Activated naive CD4-positive, alpha-beta T cell treated with anti-CD3 and anti-CD28 coated beads, Interleukin-2, amount 10 ng/mL, durations not matched to agents 7 days and 5 days (primary cell): Measurements from ENCODE around the gene STIMATE.
A peak's percentile ranks its signal among the peaks of the same experiment; 100 is the strongest.

Experiments
- CTCF ChIA-PET: fragments of 350-600 bp; sonication (Branson Sonifier 250); formaldehyde crosslinking; loops from one replicate; lab custom pipeline; 2021; ENCODE audit warnings: antibody characterized with exemption; lab: Charles Lee
- DNase-seq: peaks from one replicate; pipeline ENCODE4 v3.0.0-alpha.2; 2020
- H3K27ac Mint-ChIP-seq: one replicate; pipeline ENCODE4 v1.8.0; 2021; ENCODE audit warnings: mild to moderate bottlenecking, moderate library complexity, mixed read lengths
- H3K27me3 Mint-ChIP-seq: one replicate; pipeline ENCODE4 v1.8.0; 2021; ENCODE audit warnings: mild to moderate bottlenecking, mixed read lengths
- H3K36me3 Mint-ChIP-seq: one replicate; pipeline ENCODE4 v1.8.0; 2021; ENCODE audit warnings: mixed read lengths
- H3K4me1 Mint-ChIP-seq: one replicate; pipeline ENCODE4 v1.8.0; 2021; ENCODE audit warnings: mixed read lengths
- H3K4me3 Mint-ChIP-seq: one replicate; pipeline ENCODE4 v1.8.0; 2021; ENCODE audit warnings: mild to moderate bottlenecking, moderate library complexity, mixed read lengths
- H3K9me3 Mint-ChIP-seq: one replicate; pipeline ENCODE4 v1.8.0; 2021; ENCODE audit warnings: mixed read lengths

Gene STIMATE

GRCh38 chr3:52827866-52828376 is 69.4 kb downstream of the STIMATE start:
- DNase-seq = no peak
- Mint-ChIP-seq H3K9me3 (no peaks in the 10 kb centered on the region), H3K36me3 (no peaks in the 10 kb centered on the region), H3K4me1 (peaks cover 2% of the 10 kb centered on the region), H3K4me3 (no peak overlapping the region), H3K27me3 (no peaks in the 10 kb centered on the region), H3K27ac (no peak overlapping the region)
- CTCF ChIA-PET = no interaction called here

GRCh38 chr3:52827441-52827840 is 69.9 kb downstream of the STIMATE start:
- CTCF ChIA-PET = interaction anchor here (1.4 kb wide), 1 partner anchor 10 kb away, joined by 3 read pairs; no protein-coding TSS in a partner anchor

GRCh38 chr3:52824037-52824436 is 73.3 kb downstream of the STIMATE start:
- CTCF ChIA-PET = no interaction called here

More at GRCh38 chr3:52827441-52827840, 69.9 kb downstream of the STIMATE start:
- DNase-seq = no peak
- no peak overlapping the region for H3K27ac Mint-ChIP-seq
- H3K36me3 Mint-ChIP-seq = no peaks in the 10 kb centered on the region
- H3K4me3 Mint-ChIP-seq = no peak overlapping the region
- H3K4me1 Mint-ChIP-seq = peaks cover 2% of the 10 kb centered on the region
- H3K27me3 Mint-ChIP-seq = no peaks in the 10 kb centered on the region
- H3K9me3 Mint-ChIP-seq = no peaks in the 10 kb centered on the region

GRCh38 chr3:52822363-52822762 is 75.0 kb downstream of the STIMATE start:
- H3K4me3 Mint-ChIP-seq = no peak overlapping the region
- H3K4me1 Mint-ChIP-seq = no peaks in the 10 kb centered on the region
- H3K27ac Mint-ChIP-seq = no peak overlapping the region
- no peaks in the 10 kb centered on the region for H3K36me3 Mint-ChIP-seq
- no peak for DNase-seq
- H3K27me3 Mint-ChIP-seq = no peaks in the 10 kb centered on the region
- CTCF ChIA-PET = interaction anchor here (0.9 to 2.3 kb wide), 3 partner anchors 16 to 397 kb away, joined by 3 to 9 read pairs (median 7); no protein-coding TSS in a partner anchor
- H3K9me3 Mint-ChIP-seq = no peaks in the 10 kb centered on the region

More at GRCh38 chr3:52824037-52824436, 73.3 kb downstream of the STIMATE start:
- Mint-ChIP-seq H3K4me1 (no peaks in the 10 kb centered on the region), H3K27me3 (no peaks in the 10 kb centered on the region), H3K27ac (no peak overlapping the region), H3K9me3 (no peaks in the 10 kb centered on the region), H3K4me3 (no peak overlapping the region), H3K36me3 (no peaks in the 10 kb centered on the region)
- DNase-seq = no peak

GRCh38 chr3:52820736-52821135 is 76.6 kb downstream of the STIMATE start:
- Mint-ChIP-seq H3K9me3 (no peaks in the 10 kb centered on the region), H3K4me1 (no peaks in the 10 kb centered on the region), H3K36me3 (no peaks in the 10 kb centered on the region), H3K27ac (no peak overlapping the region), H3K27me3 (no peaks in the 10 kb centered on the region), H3K4me3 (no peak overlapping the region)
- CTCF ChIA-PET = interaction anchor here (0.7 to 2.3 kb wide), 16 partner anchors 8 to 351 kb away, joined by 3 to 9 read pairs (median 3); partner anchors contain the start of gene MUSTN1
- peak; percentile 44 for DNase-seq

GRCh38 chr3:52819936-52820335 is 77.4 kb downstream of the STIMATE start:
- DNase-seq = no peak
- Mint-ChIP-seq H3K9me3 (no peaks in the 10 kb centered on the region), H3K4me1 (no peaks in the 10 kb centered on the region), H3K4me3 (no peak overlapping the region), H3K27me3 (no peaks in the 10 kb centered on the region), H3K27ac (no peak overlapping the region), H3K36me3 (no peaks in the 10 kb centered on the region)
- CTCF ChIA-PET = interaction anchor here (1.5 to 2.3 kb wide), 2 partner anchors 11 to 19 kb away, joined by 3 to 9 read pairs; no protein-coding TSS in a partner anchor

- DNase-seq = no peak
- CTCF ChIA-PET = interaction anchor here (1.3 kb wide), 1 partner anchor 9 kb away, joined by 3 read pairs; no protein-coding TSS in a partner anchor
- Mint-ChIP-seq H3K9me3 (no peaks in the 10 kb centered on the region), H3K27me3 (no peaks in the 10 kb centered on the region), H3K27ac (no peak overlapping the region), H3K4me1 (no peaks in the 10 kb centered on the region), H3K36me3 (no peaks in the 10 kb centered on the region), H3K4me3 (no peak overlapping the region)
Observed at GRCh38 chr3:52817860-52818259, 79.5 kb downstream of the STIMATE start.

GRCh38 chr3:52817221-52817620 is 80.1 kb downstream of the STIMATE start:
- CTCF ChIA-PET = interaction anchor here (1.3 to 1.5 kb wide), 2 partner anchors 9 to 19 kb away, joined by 3 to 4 read pairs; no protein-coding TSS in a partner anchor
- H3K27me3 Mint-ChIP-seq = no peaks in the 10 kb centered on the region
- no peak overlapping the region for H3K4me3 Mint-ChIP-seq
- H3K4me1 Mint-ChIP-seq = no peaks in the 10 kb centered on the region
- H3K9me3 Mint-ChIP-seq = no peaks in the 10 kb centered on the region
- H3K36me3 Mint-ChIP-seq = no peaks in the 10 kb centered on the region
- H3K27ac Mint-ChIP-seq = no peak overlapping the region
- DNase-seq = no peak

GRCh38 chr3:52816654-52817053 is 80.7 kb downstream of the STIMATE start:
- no peaks in the 10 kb centered on the region for H3K9me3 Mint-ChIP-seq
- CTCF ChIA-PET = interaction anchor here (1.3 to 1.5 kb wide), 2 partner anchors 10 to 18 kb away, joined by 3 to 4 read pairs; no protein-coding TSS in a partner anchor

GRCh38 chr3:52816199-52816598 is 81.1 kb downstream of the STIMATE start:
- CTCF ChIA-PET = interaction anchor here (0.6 to 1.5 kb wide), 2 partner anchors 8 to 18 kb away, joined by 3 to 4 read pairs; no protein-coding TSS in a partner anchor
- DNase-seq = no peak
- H3K4me3 Mint-ChIP-seq = no peak overlapping the region
- H3K4me1 Mint-ChIP-seq = no peaks in the 10 kb centered on the region
- H3K36me3 Mint-ChIP-seq = no peaks in the 10 kb centered on the region
- H3K27ac Mint-ChIP-seq = no peak overlapping the region
- no peaks in the 10 kb centered on the region for H3K27me3 Mint-ChIP-seq
- no peaks in the 10 kb centered on the region for H3K9me3 Mint-ChIP-seq

More at GRCh38 chr3:52816654-52817053, 80.7 kb downstream of the STIMATE start:
- DNase-seq = no peak
- Mint-ChIP-seq H3K36me3 (no peaks in the 10 kb centered on the region), H3K4me1 (no peaks in the 10 kb centered on the region), H3K4me3 (no peak overlapping the region), H3K27ac (no peak overlapping the region), H3K27me3 (no peaks in the 10 kb centered on the region)

GRCh38 chr3:52813810-52814209 is 83.5 kb downstream of the STIMATE start:
- H3K4me3 Mint-ChIP-seq = no peak overlapping the region
- H3K27ac Mint-ChIP-seq = no peak overlapping the region
- peaks cover 6% of the 10 kb centered on the region for H3K27me3 Mint-ChIP-seq
- H3K36me3 Mint-ChIP-seq = no peaks in the 10 kb centered on the region
- H3K4me1 Mint-ChIP-seq = peaks cover 5% of the 10 kb centered on the region
- no peak for DNase-seq
- CTCF ChIA-PET = interaction anchor here (1.2 kb wide), 1 partner anchor 7 kb away, joined by 3 read pairs; no protein-coding TSS in a partner anchor
- H3K9me3 Mint-ChIP-seq = no peaks in the 10 kb centered on the region

- Mint-ChIP-seq H3K27me3 (peaks cover 22% of the 10 kb centered on the region), H3K9me3 (no peaks in the 10 kb centered on the region), H3K36me3 (no peaks in the 10 kb centered on the region), H3K4me1 (peaks cover 5% of the 10 kb centered on the region), H3K27ac (no peak overlapping the region), H3K4me3 (no peak overlapping the region)
- CTCF ChIA-PET = interaction anchor here (1.0 to 2.0 kb wide), 2 partner anchors 10 to 12 kb away, joined by 3 to 8 read pairs; no protein-coding TSS in a partner anchor
- DNase-seq = no peak
Observed at GRCh38 chr3:52811452-52812011, 85.8 kb downstream of the STIMATE start.

GRCh38 chr3:52810923-52811322 is 86.4 kb downstream of the STIMATE start:
- H3K36me3 Mint-ChIP-seq = no peaks in the 10 kb centered on the region
- CTCF ChIA-PET = interaction anchor here (1.0 to 2.0 kb wide), 2 partner anchors 10 to 12 kb away, joined by 3 to 8 read pairs; no protein-coding TSS in a partner anchor
- H3K27me3 Mint-ChIP-seq = peaks cover 22% of the 10 kb centered on the region
- no peak overlapping the region for H3K27ac Mint-ChIP-seq
- no peak overlapping the region for H3K4me3 Mint-ChIP-seq
- no peaks in the 10 kb centered on the region for H3K9me3 Mint-ChIP-seq
- H3K4me1 Mint-ChIP-seq = peaks cover 5% of the 10 kb centered on the region
- DNase-seq = no peak

GRCh38 chr3:52809662-52810377 is 87.5 kb downstream of the STIMATE start:
- CTCF ChIA-PET = interaction anchor here (1.6 kb wide), 1 partner anchor 11 kb away, joined by 6 read pairs; no protein-coding TSS in a partner anchor
- Mint-ChIP-seq H3K4me1 (peaks cover 5% of the 10 kb centered on the region), H3K27me3 (peaks cover 22% of the 10 kb centered on the region), H3K4me3 (no peak overlapping the region), H3K27ac (no peak overlapping the region), H3K36me3 (no peaks in the 10 kb centered on the region), H3K9me3 (no peaks in the 10 kb centered on the region)
- DNase-seq = no peak
